H1 (cell line): ENCODE data around the gene KCNH4. TPM values are rescaled to one million over a fixed set of nuclear protein-coding genes. Genes with fewer than 3 reads are reported as not detected.

ENCODE experiments used
- CTCF ChIA-PET: fragments of 300-600 bp; sonication (Branson Sonifier 250); formaldehyde crosslinking; loops from one replicate; lab custom pipeline; 2021; ENCODE audit not compliant: partially characterized antibody; lab: Charles Lee
- POLR2A ChIA-PET: fragments of 300-600 bp; sonication (Branson Sonifier 250); formaldehyde crosslinking; loops from one replicate; lab custom pipeline; 2021; ENCODE audit warnings: inconsistent platforms; ENCODE audit not compliant: partially characterized antibody; lab: Charles Lee
- DNase-seq, 2 experiments: peaks; one replicate each; pipeline versions ENCODE4 v3.0.0 to v3.0.0-alpha.2; 2010 to 2022; ENCODE audit warnings: low spot score in 2 of 2, low read depth in 1 of 2, mixed read lengths in 1 of 2
- FAIRE-seq: peaks from 2 replicates; lab custom pipeline; 2011; peaks lifted over from hg19 to GRCh38; lab: Jason Lieb, UNC
- H2AFZ ChIP-seq: 2 replicates; pipeline ENCODE4 v1.8.1; 2012; ENCODE audit warnings: low read length, inconsistent platforms
- H2AK5ac ChIP-seq: 2 replicates; pipeline ENCODE4 v1.6.1; 2013; ENCODE audit warnings: low read depth, low read length
- H2BK120ac ChIP-seq: replicated peaks from 2 replicates; pipeline ENCODE3; 2013; ENCODE audit warnings: low read depth, low read length, inconsistent platforms
- H2BK12ac ChIP-seq: 2 replicates; pipeline ENCODE4 v1.6.1; 2013; ENCODE audit warnings: low read depth, low read length
- H2BK15ac ChIP-seq: 2 replicates; pipeline ENCODE4 v1.6.1; 2013; ENCODE audit warnings: low read length
- H2BK20ac ChIP-seq: 2 replicates; pipeline ENCODE4 v1.6.1; 2013; ENCODE audit warnings: low read length
- H2BK5ac ChIP-seq: 2 replicates; pipeline ENCODE4 v1.6.1; 2013; ENCODE audit warnings: low read depth, low read length
- H3K14ac ChIP-seq: 2 replicates; pipeline ENCODE4 v1.6.1; 2013; ENCODE audit warnings: inconsistent platforms; ENCODE audit not compliant: insufficient read length
- H3K18ac ChIP-seq: 2 replicates; pipeline ENCODE4 v1.6.1; 2013; ENCODE audit warnings: low read length; ENCODE audit errors: extremely low read depth
- H3K23ac ChIP-seq: 2 replicates; pipeline ENCODE4 v1.6.1; 2013; ENCODE audit warnings: inconsistent platforms; ENCODE audit not compliant: insufficient read length
- H3K23me2 ChIP-seq: 2 replicates; pipeline ENCODE4 v1.6.1; 2013; ENCODE audit warnings: low read depth, low read length
- H3K27ac ChIP-seq: 2 replicates; pipeline ENCODE4 v1.6.1; 2011; ENCODE audit warnings: low read depth, low read length, inconsistent platforms
- H3K27me3 ChIP-seq, 4 experiments: replicated peaks in 1 of 4; 1 replicate in 1 of 4; 2 replicates in 3 of 4; pipeline versions ENCODE4 v1.6.1 to v1.8.1; 2011 to 2013; ENCODE audit warnings: low read length in 3 of 4, mild to moderate bottlenecking in 3 of 4, inconsistent platforms in 2 of 4, mixed read lengths in 2 of 4, moderate library complexity in 1 of 4; ENCODE audit not compliant: control insufficient read depth in 3 of 4, insufficient read depth in 3 of 4; ENCODE audit errors: extremely low read depth in 1 of 4
- H3K36me3 ChIP-seq, 4 experiments: 2 replicates each; pipeline versions ENCODE4 v1.6.1 to v1.8.1; 2011 to 2013; ENCODE audit warnings: mild to moderate bottlenecking in 4 of 4, low read length in 3 of 4, moderate library complexity in 2 of 4, control low read depth in 1 of 4, inconsistent platforms in 1 of 4; ENCODE audit not compliant: insufficient read depth in 4 of 4, control insufficient read depth in 2 of 4
- H3K4ac ChIP-seq: replicated peaks from 2 replicates; pipeline ENCODE3; 2013; ENCODE audit warnings: low read length, low read depth, mixed read lengths, inconsistent platforms; ENCODE audit not compliant: insufficient read length
- H3K4me1 ChIP-seq, 4 experiments: replicated peaks in 1 of 4; 1 replicate in 1 of 4; 2 replicates in 3 of 4; pipeline versions ENCODE4 v1.6.1 to v1.8.1; 2011 to 2013; ENCODE audit warnings: low read length in 3 of 4, inconsistent platforms in 2 of 4, mixed read lengths in 1 of 4; ENCODE audit not compliant: insufficient read depth in 4 of 4, control insufficient read depth in 3 of 4
- H3K4me2 ChIP-seq, 2 experiments: 2 replicates each; pipeline versions ENCODE4 v1.6.1 to v1.8.1; 2011 to 2013; ENCODE audit warnings: low read depth in 2 of 2, low read length in 2 of 2, control low read depth in 1 of 2, inconsistent platforms in 1 of 2, mild to moderate bottlenecking in 1 of 2; ENCODE audit not compliant: insufficient read depth in 1 of 2
- H3K4me3 ChIP-seq, 4 experiments: fragments of 200-600, 300-600 bp in 1 of 4; sonication (generic), shearing (Covaris generic), sonication (Bioruptor Twin) in 1 of 4; 2 replicates each; pipeline versions ENCODE4 v1.5.1 to v1.8.1; 2011 to 2016; ENCODE audit warnings: low read length in 4 of 4, low read depth in 3 of 4, control low read depth in 2 of 4, inconsistent platforms in 2 of 4, mild to moderate bottlenecking in 2 of 4, mixed read lengths in 1 of 4, moderate library complexity in 1 of 4; ENCODE audit not compliant: insufficient read depth in 2 of 4; ENCODE audit errors: extremely low read depth in 1 of 4
- H3K56ac ChIP-seq: replicated peaks from 2 replicates; pipeline ENCODE3; 2013; ENCODE audit warnings: low read depth, mild to moderate bottlenecking, mixed read lengths, low read length, inconsistent platforms; ENCODE audit not compliant: insufficient read length
- H3K79me1 ChIP-seq: 2 replicates; pipeline ENCODE4 v1.6.1; 2013; ENCODE audit warnings: low read depth, low read length, control low read depth
- H3K79me2 ChIP-seq, 2 experiments: 2 replicates each; pipeline versions ENCODE4 v1.6.1 to v1.8.1; 2012 to 2013; ENCODE audit warnings: low read length in 2 of 2, mild to moderate bottlenecking in 2 of 2, inconsistent platforms in 1 of 2; ENCODE audit not compliant: insufficient read depth in 2 of 2, control insufficient read depth in 1 of 2
- H3K9ac ChIP-seq, 4 experiments: replicated peaks in 1 of 4; 1 replicate in 1 of 4; 2 replicates in 3 of 4; pipeline versions ENCODE4 v1.6.1 to v1.8.1; 2011 to 2013; ENCODE audit warnings: low read depth in 3 of 4, low read length in 3 of 4, control low read depth in 2 of 4, mild to moderate bottlenecking in 2 of 4, moderate library complexity in 2 of 4, inconsistent platforms in 1 of 4; ENCODE audit errors: extremely low read depth in 1 of 4
- H3K9me3 ChIP-seq, 2 experiments: 2 replicates each; pipeline versions ENCODE4 v1.6.1 to v1.8.1; 2012 to 2013; ENCODE audit warnings: mild to moderate bottlenecking in 2 of 2, moderate library complexity in 2 of 2, control low read depth in 1 of 2, inconsistent platforms in 1 of 2, low read depth in 1 of 2, low read length in 1 of 2, mixed read lengths in 1 of 2; ENCODE audit not compliant: insufficient read depth in 2 of 2
- H4K20me1 ChIP-seq, 2 experiments: replicated peaks in 1 of 2; 2 replicates each; pipeline versions ENCODE3 to v1.8.1; 2011 to 2013; ENCODE audit warnings: inconsistent platforms in 2 of 2, low read length in 2 of 2, mild to moderate bottlenecking in 1 of 2; ENCODE audit not compliant: insufficient read depth in 2 of 2, control insufficient read depth in 1 of 2
- H4K5ac ChIP-seq: 2 replicates; pipeline ENCODE4 v1.6.1; 2013; ENCODE audit warnings: low read length, low read depth, mixed read lengths, inconsistent platforms; ENCODE audit not compliant: insufficient read length
- H4K8ac ChIP-seq: 2 replicates; pipeline ENCODE4 v1.8.0; 2013; ENCODE audit warnings: mild to moderate bottlenecking, moderate library complexity, low read length, inconsistent platforms; ENCODE audit not compliant: insufficient read depth; ENCODE audit errors: extremely low read depth
- H4K91ac ChIP-seq: replicated peaks from 2 replicates; pipeline ENCODE3; 2013; ENCODE audit warnings: low read length, mixed read lengths, inconsistent platforms; ENCODE audit not compliant: insufficient read length
- BCL11A ChIP-seq, 2 experiments: IDR thresholded peaks; one replicate each; pipeline ENCODE4 v1.6.1; 2011; ENCODE audit warnings: low read depth in 2 of 2, low read length in 2 of 2, mild to moderate bottlenecking in 2 of 2
- CTBP2 ChIP-seq: IDR thresholded peaks from 2 replicates; pipeline ENCODE4 v1.7.0; 2011; ENCODE audit warnings: borderline replicate concordance, mild to moderate bottlenecking, moderate library complexity, mixed read lengths, low read length; ENCODE audit not compliant: insufficient read depth, insufficient read length
- EGR1 ChIP-seq: IDR thresholded peaks from 2 replicates; pipeline ENCODE4 v1.6.1; 2011; ENCODE audit warnings: low read depth, low read length, borderline replicate concordance
- GABPA ChIP-seq: IDR thresholded peaks from 2 replicates; pipeline ENCODE4 v1.6.1; 2011; ENCODE audit warnings: mild to moderate bottlenecking, low read length, moderate library complexity, borderline replicate concordance; ENCODE audit not compliant: insufficient read depth
- GTF2F1 ChIP-seq: IDR thresholded peaks from 2 replicates; pipeline ENCODE4 v1.6.1; 2012; ENCODE audit warnings: low read depth, low read length, improper control_type of control experiment, borderline replicate concordance
- KDM1A ChIP-seq: fragments of 200-600, 300-600 bp; sonication (generic); IDR thresholded peaks from 2 replicates; pipeline ENCODE4 v1.7.1; 2016; ENCODE audit warnings: mild to moderate bottlenecking, low read length, borderline replicate concordance
- NRF1 ChIP-seq: IDR thresholded peaks from 2 replicates; pipeline ENCODE4 v1.6.1; 2011; ENCODE audit warnings: mild to moderate bottlenecking, low read depth, low read length, improper control_type of control experiment
- POLR2A ChIP-seq, 2 experiments: IDR thresholded peaks; 1 replicate in 1 of 2; 2 replicates in 1 of 2; pipeline ENCODE4 v1.6.1; 2011; ENCODE audit warnings: low read depth in 2 of 2, low read length in 2 of 2, mild to moderate bottlenecking in 2 of 2; ENCODE audit errors: control extremely low read depth in 1 of 2
- RBBP5 ChIP-seq: IDR thresholded peaks from 2 replicates; pipeline ENCODE4 v1.7.1; 2012; ENCODE audit warnings: low read depth, mild to moderate bottlenecking, inconsistent platforms, low read length, moderate library complexity, borderline replicate concordance
- RFX5 ChIP-seq: IDR thresholded peaks from 2 replicates; pipeline ENCODE4 v1.6.1; 2011; ENCODE audit warnings: low read depth, low read length, improper control_type of control experiment, borderline replicate concordance
- SRF ChIP-seq: IDR thresholded peaks from 2 replicates; pipeline ENCODE4 v1.6.1; 2011; ENCODE audit warnings: mild to moderate bottlenecking, low read depth, low read length, moderate library complexity
- WGBS, 2 experiments: shearing (Covaris generic) in 1 of 2; methylation state at CpG; one replicate each; pipeline versions ENCODE4 v1.1.6 to v1.1.7; 2013 to 2015; ENCODE audit warnings: low lambda C conversion rate in 2 of 2, mixed read lengths in 2 of 2, inconsistent platforms in 1 of 2, low coverage in 1 of 2, missing lambda C conversion rate in 1 of 2; ENCODE audit not compliant: insufficient replicate concordance in 2 of 2, insufficient coverage in 1 of 2, insufficient read length in 1 of 2; ENCODE audit errors: extremely low coverage in 1 of 2, missing lambda C conversion rate in 1 of 2; 5-methylcytosine and 5-hydroxymethylcytosine counted together
- polyA plus RNA-seq, 7 experiments: library from polyadenylated mRNA; depleted of rRNA in 3 of 7; stranded (reverse) in 5 of 7; unstranded in 2 of 7; fragments of >200 nt in 5 of 7; fragments of 200-250 nt in 2 of 7; gene quantifications; 1 replicate in 5 of 7; 2 replicates in 1 of 7; 4 replicates in 1 of 7; pipeline versions ENCODE4 v1.2.1 to v1.2.3, GENCODE V29; 2011 to 2013; ENCODE audit warnings: missing spikeins in 2 of 7, mixed read lengths in 2 of 7
- total RNA-seq: library from RNA; stranded (reverse); fragmentation: NEBNext Ultra II Directional; extraction: Animal tissue kit (Norgen Biotek cat#: 25700); gene quantifications from 2 replicates; pipeline ENCODE4 v1.2.1, GENCODE V29; 2021

KCNH4 gene
- total and polyA plus RNA-seq, 2 of the 8 experiments (the other 6 are each of a cell fraction or from before 2014, with no cell fraction given) = 0.44 to 0.47 TPM

DNA sequence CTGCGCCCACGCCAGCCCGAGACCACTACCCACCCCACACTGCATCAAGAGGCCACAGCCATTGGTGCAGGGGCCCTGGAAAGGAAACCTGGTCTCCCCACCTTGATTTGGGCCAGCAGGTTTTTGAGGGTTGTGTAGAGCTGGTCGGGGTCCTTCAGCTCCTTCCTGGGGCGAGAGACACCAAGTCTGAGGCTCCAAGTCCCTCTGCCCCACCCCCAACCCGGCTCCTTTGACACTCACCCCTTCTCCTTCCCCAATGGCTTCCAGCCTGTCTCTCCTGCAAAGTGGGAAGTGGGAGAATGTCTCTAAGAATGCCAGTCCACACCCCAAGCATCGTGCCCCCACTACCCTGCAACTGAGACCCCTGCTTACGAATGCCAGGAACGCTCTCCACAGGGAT, 66.8 kb downstream of the KCNH4 start:
- Histone ChIP-seq H3K36me3 (peaks cover 3 to 20% (median 5%) of the 10 kb centered on the region in 4 experiments; a peak in 6 of 8 replicates), H2BK15ac (no peak overlapping the region), H4K8ac (no peak overlapping the region), H2BK12ac (no peak overlapping the region), H2AFZ (no peak overlapping the region), H2BK5ac (no peak overlapping the region), H3K23me2 (no peaks in the 10 kb centered on the region), H3K4me3 (no peak overlapping the region), H3K4me2 (no peak overlapping the region), H3K9ac (no peak overlapping the region), H3K14ac (no peak overlapping the region), H3K79me1 (no peaks in the 10 kb centered on the region), H3K27ac (no peak overlapping the region), H2BK120ac (no peak overlapping the region), H3K27me3 (no peaks in the 10 kb centered on the region), H4K20me1 (peaks cover 0 to 5% of the 10 kb centered on the region in 2 experiments), H2AK5ac (no peak overlapping the region), H3K23ac (no peak overlapping the region), H4K5ac (no peak overlapping the region), H3K9me3 (no peaks in the 10 kb centered on the region), H3K4ac (no peak overlapping the region), H3K79me2 (no peaks in the 10 kb centered on the region), H3K18ac (no peak overlapping the region), H3K56ac (no peak overlapping the region), H2BK20ac (no peak overlapping the region), H3K4me1 (peaks cover 0 to 7% (median 2%) of the 10 kb centered on the region in 4 experiments; a peak in 3 of 7 replicates), H4K91ac (no peak overlapping the region)
- DNase-seq = no peak
- FAIRE-seq = no peak
- POLR2A ChIA-PET = interaction anchor here (1.0 to 1.6 kb wide), 3 partner anchors 16 to 146 kb away, joined by 3 to 5 read pairs (median 4); partner anchors contain the start of gene NKIRAS2
- WGBS, 2 experiments = 94% methylated on average over 9 of the region's 9 CpGs; no CpG with 5 or more reads in 1 of the 2 experiments
- CTCF ChIA-PET = interaction anchor here (1.2 to 39.4 kb wide), 10 partner anchors 16 to 151 kb away, joined by 3 to 1084 read pairs (median 4); partner anchors contain the start of genes DNAJC7, KCNH4, NKIRAS2 and RAB5C
- TF ChIP-seq NRF1 = no peak
- no peak for TF ChIP-seq SRF
- no peak for TF ChIP-seq EGR1
- no peak for TF ChIP-seq POLR2A (IDR thresholded peaks at IDR 0.05; ENCODE audit: control extremely low read depth in 1 of 2, low read depth in 2 of 2, low read length in 2 of 2)
- no peak for TF ChIP-seq BCL11A (IDR thresholded peaks at IDR 0.05; ENCODE audit: low read depth in 2 of 2, low read length in 2 of 2)
- no peak for TF ChIP-seq GTF2F1
- TF ChIP-seq CTBP2 = no peak
- TF ChIP-seq KDM1A = no peak
- TF ChIP-seq RBBP5 = no peak
- TF ChIP-seq GABPA = no peak
- TF ChIP-seq RFX5 = no peak
